NCI-H2196 treated with DMSO at 0.1 percent for 48 hours (cell line): Measurements from ENCODE around the gene FRY.

Source experiments
- DNase-seq: peaks from one replicate; lab custom pipeline; 2025; ENCODE audit not compliant: unreplicated experiment; lab: John Stamatoyannopoulos, UW

Gene FRY

DNA sequence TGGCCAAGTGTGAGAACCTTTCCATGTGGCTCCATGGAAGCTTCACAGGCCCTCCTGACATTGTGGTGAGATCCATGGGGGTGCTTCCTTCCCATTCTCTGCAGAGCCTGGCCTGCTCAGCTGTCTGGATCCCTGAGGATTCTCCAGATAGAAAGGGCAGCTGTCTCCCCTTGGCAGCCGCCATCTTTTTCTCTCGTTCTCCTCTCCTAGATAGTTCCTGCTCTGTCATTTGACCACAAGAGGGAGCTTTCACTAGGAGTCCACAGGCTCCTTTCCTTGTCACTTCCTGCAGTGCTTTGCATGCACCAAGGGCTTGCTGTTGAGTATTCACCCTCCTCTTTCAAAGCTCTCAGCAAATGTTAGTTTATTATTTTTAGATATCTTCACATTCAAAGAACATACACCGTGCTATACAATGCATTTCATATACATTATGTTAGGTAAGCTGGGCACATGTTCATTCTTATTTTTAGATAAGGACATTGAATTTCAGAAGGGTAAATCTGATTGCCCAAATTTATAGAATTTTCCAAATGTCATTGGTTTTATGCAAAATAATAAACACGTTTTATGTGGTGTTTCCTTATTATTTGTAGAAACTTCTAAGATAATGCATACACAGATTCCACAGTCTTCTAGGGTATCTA, 133.2 kb downstream of the FRY start:
- peak; percentile 8 for DNase-seq

DNA sequence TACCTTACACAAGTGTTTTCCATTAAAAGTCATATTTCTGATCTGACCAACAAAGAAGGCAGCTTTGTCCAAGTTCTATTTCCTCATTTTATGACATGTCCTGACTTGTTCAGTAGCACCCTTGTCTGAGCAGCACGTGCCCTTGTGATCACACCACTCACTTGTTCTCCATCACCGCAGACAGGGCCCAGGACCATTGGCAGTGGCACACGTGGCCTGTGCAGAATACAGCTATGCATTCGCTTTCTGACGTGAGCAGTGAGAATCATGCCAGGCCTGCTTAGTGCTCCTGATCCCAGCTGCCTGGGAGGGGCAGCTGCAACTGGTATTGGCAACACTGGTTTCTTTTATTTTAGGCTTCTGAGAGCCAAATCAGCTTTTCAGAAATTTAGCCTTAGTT, 134.2 kb downstream of the FRY start:
- peak; percentile 14 for DNase-seq

DNA sequence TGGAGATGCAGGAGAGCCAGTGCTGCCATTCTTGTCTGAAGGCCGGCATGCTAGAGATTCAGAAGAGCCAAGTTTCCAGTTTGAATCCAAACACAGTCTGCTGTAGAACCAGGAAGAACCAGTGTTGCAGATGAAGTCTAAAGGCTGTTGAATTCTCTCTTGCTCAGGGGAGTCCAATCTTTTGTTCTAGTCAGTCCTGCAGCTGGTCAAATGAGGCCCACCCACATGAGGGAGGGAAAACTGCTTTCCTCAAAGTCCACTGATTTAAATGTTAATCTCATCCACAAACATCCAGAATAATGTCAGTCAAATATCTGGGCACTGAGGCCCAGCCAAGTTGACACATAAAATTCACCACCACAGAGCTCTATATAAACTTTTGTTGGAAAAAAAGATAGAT, 136.6 kb downstream of the FRY start:
- no peak for DNase-seq

DNA sequence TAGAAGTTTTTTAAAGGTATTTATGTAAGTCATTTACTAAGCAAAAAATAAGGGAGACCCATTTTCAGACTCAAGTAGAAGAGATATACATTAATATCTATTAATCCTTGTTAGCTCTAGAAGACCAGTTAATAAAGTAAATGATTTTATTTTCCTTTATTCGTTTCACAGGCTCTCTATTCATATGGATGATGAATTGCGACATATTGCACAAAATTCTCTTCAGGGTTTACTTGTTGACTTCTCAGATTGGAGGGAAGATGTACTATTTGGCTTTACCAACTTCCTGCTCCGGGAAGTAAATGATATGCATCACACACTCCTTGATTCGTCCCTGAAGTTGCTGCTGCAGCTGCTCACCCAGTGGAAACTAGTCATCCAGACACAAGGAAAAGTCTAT, 139.3 kb downstream of the FRY start:
- no peak for DNase-seq

DNA sequence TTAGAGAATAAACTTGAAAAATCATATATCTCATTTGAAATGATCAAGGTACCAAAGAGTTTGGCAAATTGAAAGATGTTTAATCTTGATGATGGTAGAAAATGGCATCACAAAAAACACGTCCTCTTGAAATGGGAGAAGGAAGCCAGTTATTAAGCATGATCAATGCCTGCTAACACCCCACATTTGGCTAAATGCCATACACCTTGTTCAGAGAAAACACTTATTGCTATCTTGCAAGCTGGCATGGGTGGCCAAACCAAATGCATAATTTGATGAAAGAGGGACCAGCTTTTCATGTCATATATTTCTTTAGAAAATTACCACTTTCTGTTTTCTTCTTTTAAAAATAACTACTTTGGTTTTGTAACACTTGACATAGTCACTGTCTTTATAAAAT, 142.3 kb downstream of the FRY start:
- DNase-seq: no peak

DNA sequence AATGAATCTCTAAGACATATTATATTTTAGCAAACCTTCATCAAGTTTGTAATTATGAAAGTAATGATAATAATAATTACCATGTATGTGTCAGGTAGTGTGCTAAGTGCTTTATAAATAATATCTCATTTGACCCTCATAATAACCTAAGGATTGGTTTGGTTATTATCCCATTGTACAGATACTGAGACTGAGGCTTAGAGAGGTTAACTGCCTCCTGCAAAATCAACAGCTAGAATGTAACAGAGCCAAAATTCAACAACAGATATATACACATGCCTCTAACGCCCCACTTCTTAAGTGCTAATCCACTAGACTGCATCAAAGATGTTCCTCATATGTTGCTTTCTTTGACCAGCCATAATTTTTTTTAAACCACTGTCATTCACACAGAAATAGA, 142.8 kb downstream of the FRY start:
- DNase-seq: no peak

DNA sequence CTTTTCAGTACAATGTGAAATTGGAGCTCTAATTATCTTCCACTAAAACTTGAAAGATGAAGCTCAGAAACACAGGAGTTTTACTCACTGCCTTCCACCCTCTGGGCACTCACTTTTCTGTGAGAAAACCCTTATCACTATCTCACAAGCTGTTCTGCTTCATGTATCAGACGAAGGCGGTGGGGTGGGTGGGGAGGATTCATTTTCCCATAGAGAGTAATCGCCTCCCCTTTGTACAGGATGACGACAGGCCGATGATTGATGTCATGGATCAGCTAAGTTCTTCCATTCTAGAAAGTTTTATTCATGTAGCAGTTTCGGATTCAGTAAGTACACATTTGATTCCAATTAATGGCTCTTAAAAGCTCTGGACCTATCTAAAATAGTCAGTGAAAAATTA, 143.7 kb downstream of the FRY start:
- no peak for DNase-seq

DNA sequence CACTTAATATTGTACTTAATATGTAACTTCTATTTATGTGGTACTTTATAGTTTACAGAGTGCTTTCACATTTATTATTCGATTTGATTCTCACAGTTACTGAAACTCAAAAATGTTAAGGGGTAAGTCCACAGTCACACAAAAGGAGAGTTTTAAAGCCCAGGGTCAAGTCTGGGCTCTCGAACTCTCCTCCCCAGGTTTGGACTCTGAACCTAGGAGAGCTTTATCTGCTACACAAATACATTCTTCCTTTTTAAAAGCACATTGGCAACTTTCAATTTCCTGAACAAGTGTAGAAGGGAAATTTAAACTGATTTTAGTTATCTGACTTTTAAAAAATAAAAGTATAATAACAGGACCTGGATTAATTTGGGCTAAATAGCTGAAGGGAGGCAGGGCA, 144.4 kb downstream of the FRY start:
- DNase-seq: no peak

DNA sequence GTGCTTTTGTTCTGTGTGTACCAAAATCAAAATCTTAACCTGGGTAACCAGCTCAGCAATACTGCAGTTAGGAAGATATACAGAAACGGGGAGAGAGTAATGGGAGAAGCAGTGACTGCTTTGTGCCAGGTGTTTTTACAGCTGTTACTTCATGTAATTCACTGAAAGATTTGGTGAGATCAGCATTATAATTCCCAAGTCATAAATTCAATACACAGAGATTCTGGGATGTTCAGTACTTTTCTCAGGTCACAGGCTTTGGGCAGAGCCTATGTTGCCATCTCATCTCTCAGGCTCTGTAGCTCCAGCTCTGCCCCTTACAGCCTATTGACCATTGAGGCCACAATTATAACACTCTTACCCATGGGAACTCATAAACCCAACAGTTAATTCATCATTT, 145.1 kb downstream of the FRY start:
- DNase-seq: no peak

DNA sequence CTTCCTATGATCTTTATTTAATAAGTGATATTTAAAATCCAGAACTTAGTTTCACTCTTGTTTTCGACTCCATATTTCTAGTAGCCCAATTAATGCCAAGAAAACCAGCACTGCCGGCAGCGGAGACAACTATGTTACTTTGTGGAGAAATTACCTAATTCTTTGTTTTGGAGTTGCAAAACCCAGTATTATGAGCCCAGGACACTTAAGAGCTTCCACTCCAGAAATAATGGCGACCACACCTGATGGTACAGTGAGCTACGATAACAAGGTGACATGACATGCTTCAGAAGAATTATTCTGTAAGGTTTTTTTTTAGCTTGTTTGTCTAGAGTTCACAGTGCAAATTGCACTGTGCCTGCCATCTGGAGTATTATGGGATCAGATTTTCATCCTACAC, 147.2 kb downstream of the FRY start:
- DNase-seq: no peak

DNA sequence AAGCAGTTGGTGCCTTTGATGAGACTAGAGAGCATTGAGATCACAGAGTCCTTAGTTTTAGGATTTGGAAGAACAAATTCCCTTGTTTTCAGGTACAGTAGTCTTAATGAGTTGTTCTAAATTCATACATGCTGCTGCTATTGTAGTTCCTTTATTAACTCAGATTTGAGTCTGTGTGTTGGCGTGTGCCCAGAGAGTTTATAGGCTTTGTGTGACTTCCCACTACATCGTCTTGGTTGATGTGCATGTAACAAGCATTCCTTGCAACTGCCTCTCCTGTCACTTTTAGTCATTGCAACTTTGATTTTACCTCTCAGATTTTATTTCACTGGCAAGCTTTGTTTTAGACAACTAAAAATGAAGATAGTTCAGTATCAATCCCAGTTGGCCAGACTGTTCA, 148.1 kb downstream of the FRY start:
- no peak for DNase-seq

DNA sequence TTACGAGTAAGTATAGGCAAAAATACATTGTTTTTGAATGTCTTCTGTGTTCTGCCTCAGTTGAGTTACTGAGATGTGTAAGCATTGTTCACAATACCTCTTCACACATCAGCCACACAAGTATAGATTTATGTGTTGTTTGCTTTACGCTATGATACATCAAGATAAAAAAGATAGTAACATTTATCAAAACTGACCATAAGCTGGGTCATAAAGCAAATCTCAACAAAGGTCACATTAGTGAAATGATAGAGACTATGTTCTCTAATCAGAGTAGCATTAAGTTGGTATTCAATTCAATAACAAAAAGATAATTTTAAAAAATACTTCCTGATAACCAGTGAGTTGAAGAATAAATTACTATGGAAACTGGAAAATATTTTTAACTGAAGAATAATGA, 156.1 kb downstream of the FRY start:
- no peak for DNase-seq

DNA sequence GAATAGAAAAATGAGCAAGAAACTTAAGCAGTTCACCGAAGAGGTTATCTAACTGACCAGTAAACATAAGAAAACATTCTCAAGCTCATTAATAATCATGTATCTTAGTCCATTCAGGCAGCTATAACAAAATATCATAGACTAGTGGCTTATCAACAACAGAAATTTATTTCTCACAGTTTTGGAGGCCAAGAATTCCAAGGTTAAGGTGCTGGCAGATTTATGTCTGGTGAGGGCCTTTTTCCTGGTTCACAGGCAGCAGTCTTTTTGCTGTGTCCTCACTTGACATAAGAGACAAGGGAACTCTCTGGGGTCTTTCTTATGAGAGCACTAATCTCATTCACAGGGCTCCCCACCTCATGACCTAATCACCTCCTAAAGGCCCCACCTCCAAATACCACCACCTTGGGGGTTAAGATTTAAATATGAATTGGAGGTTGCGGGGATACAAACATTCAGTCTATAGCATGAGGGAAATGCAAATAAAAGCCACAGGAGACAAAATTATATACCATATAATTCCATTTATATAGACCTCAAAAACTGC, 160.0 kb downstream of the FRY start:
- DNase-seq: no peak

DNA sequence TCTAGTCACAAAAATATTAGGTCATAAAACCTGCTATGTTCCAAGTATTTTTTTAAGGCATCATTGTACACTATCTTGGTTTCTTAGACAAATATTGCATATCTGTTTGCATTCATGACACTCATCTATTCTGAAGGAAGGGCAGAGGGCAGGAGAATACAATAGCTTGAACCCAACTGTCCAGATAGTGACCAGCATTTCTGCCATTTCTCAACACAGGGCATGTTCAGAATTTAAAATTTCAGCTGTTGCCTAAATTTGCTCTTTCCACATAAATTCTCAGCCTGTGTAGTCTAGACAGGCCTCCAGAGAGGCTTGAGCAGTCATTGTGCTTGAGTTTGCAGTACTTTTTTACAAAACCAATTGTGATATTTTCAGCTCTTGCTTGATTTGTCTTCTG, 164.1 kb downstream of the FRY start:
- DNase-seq: no peak

DNA sequence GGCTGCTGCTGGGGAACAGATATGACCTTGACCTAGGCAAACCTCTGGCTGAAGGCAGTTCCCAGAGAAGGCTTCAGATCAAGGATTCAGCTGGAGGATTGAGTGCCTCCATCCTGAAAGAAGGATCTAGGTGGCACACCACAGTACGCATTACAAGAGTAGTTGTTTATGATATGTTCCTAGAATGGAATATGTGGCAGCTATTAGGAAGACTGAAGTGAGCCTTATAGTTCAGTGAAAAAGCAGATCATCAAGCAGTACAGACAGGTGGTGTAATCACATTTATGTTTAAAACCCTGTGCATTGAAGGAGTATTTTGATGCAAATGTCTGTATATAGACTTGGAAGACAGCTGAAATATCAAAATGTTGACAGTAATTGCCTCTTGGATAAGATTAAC, 167.6 kb downstream of the FRY start:
- no peak for DNase-seq

DNA sequence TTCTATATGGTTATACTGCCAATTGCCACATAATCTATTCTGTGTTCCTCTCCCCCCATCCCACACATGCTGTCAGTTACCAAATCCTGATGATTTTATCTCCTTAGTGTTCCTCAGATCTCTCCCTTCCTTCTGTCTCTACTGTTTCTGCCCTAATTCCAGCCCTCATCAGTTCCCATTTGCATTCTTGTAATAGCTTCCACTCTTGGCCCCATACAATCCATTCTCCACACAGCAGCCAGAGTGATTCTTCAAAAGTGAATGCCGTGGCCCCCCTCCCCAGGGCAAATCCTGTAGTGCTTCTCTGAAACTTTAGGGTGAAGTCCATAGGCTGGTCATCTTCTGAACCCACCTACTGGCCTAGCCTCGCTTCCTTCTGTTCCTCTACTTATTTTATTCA, 169.2 kb downstream of the FRY start:
- DNase-seq: no peak

DNA sequence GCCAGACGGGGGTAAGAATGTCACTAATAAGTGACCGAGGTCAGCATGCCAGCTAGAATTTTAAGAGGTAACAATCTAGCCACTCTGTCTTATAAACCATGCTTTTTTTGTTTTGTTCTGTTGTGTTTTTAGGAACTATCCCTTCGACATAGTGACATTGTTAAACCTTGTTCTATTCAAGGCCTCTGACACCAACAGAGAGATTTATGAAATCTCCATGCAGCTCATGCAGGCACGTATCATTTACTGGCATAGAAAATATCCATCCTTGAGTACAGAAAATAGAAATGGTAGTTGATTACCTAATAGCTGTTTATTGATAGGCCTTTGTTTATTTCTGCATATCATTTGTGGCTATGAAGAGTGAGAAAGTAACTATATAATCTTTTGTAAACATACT, 170.2 kb downstream of the FRY start:
- DNase-seq: no peak

DNA sequence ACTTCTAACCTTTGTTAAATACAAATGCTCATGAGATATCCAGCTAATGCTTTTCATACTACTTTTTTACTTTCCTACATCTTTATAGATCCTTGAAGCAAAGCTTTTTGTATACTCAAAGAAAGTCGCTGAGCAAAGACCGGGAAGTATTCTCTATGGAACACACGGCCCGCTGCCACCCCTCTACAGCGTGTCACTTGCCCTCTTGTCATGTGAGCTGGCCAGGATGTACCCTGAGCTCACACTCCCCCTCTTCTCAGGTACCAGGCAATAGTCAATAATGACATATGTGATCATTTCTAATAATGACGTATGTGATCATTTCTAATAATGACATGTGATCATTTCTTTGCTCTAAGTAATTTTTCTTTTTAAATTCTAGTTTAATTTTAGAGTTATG, 170.7 kb downstream of the FRY start:
- DNase-seq: no peak

DNA sequence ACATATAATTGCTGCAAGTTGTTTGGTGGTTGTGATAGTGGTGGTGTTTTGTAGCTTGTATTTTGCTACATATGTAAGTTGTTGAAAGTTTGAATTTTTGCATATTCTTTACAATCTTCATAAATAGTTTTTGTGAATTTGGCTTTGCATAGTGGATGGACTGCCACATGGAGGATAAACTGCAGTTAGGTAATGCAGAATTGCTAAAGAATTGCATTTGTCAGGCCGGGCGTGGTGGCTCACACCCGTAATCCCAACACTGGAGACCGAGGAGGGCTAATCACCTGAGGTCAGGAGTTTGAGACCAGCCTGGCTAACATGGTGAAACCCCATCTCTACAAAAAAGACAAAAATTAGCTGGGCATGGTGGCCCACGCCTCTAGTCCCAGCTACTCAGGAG, 171.6 kb downstream of the FRY start:
- no peak for DNase-seq

DNA sequence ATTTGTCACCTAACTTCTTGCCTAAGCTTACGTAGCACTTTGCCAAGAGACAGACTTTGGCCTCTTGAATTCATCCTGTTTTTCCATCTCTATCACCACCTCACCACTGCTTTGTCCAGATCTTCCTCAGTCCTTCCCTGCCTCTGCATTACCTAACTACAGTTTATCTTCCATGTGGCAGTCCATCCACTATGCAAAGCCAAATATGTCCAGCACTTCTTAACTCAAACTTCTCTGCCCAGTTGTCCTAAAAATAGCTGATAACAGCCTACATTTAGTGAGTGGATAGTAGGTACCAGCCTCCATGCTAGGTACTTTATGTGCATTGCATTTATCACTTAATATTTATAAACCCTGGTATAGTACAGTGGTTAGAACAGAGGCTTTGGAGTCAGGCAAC, 172.2 kb downstream of the FRY start:
- DNase-seq: no peak

DNA sequence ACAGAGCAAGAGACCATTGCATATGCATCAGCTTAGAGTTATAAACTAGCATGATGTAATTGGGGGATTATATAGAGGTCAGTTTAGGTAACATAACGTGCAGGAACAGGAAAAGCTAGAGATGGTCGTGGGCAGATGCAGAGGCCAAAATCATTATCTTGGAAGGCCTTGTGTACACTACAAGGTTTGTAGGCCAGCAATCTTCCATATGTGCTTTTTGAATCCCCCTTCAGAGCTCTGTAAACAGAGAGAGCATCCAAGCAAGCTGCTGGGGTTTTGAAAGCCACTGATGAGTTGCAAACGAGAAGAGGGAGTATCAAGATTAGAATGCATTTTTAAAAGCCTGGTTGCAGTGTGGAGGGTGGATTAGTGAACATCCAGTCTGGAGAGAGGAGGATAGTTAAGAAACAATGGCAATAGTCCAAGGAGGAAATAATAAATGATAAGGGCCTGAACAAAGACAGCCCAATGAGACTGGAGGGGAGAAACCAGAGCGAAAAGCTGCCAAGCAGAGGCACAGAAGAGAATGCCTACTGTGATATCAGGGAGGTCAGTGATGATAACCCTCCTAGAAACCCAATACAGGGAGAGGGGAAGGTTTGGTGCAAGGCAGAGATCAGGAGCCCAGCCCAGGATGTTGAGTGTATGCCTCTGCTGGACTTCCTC, 174.0 kb downstream of the FRY start:
- peak; percentile 63 for DNase-seq

DNA sequence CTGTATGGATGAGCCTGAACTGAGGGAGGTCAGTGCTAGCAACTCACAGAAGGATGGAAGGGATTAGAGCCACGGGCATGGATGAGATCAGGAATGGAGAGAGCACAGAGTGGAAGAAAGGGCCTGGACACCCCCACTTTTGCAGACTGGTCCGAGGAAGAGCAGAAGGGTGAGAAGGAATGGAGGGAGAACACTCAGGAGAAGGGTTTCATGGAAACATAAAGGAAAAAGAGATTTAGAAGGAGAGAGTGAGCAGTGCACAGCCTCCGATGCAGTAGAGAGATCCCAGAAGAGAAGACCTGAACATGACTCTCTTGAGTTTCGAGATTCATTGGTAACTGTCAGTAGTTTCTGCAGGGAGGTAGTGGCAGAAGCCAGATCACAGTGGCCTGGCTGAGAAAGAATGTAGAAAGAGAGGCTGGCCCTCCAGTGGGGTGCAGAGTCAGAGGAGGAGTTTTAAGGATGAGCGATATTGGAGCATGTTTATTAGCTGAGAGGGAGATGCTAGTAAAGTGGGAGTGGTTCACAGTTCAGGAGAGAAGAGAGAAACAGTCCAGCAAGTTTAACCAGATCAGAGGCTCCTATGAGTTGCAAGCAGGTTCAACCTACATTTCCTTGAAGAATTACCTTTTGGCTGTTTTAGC, 174.6 kb downstream of the FRY start:
- DNase-seq: no peak
